Measurements from ENCODE around the gene SLC23A1.
A peak's percentile ranks its signal among the peaks of the same experiment; 100 is the strongest.

SLC23A1 gene

DNA sequence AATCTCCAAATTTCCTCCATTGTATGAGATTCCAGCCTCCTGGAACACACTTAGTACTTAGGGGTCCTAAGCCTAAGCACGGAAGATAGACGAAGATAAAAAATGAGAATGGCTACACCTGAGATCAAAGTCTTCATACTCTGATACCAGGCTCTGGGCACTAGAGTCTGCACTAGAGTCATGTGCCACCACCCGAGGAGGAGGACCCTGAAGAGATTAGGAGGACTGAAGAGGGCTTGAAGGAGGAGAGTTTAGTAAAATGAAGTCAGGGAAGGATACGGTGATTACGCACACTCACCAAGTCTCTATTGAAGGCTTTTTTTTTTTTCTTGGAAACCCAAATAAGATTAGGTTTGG lies 21.4 kb upstream of the SLC23A1 start:
- H3K9me3 ChIP-seq (ENCODE audit: control insufficient read depth in 1 of 2, low read length in 2 of 2) = no peaks in the 10 kb centered on the region
- peaks cover 0 to 4% of the 10 kb centered on the region in 2 donors for H3K36me3 ChIP-seq (ENCODE audit: control insufficient read depth in 1 of 2, insufficient read depth in 2 of 2, low read length in 2 of 2)
- H3K4me1 ChIP-seq (ENCODE audit: control insufficient read depth in 1 of 2, insufficient read depth in 2 of 2, low read length in 2 of 2) = peaks cover 5 to 12% of the 10 kb centered on the region in 2 donors
- peak overlapping the region; percentile 66 to 77 for H3K4me3 ChIP-seq (ENCODE audit: low read depth in 1 of 2, low read length in 2 of 2)
- no peaks in the 10 kb centered on the region for H3K27me3 ChIP-seq (ENCODE audit: low read depth, low read length)
- peak overlapping the region; percentile 87 for H3K27ac ChIP-seq (ENCODE audit: low read length)

DNA sequence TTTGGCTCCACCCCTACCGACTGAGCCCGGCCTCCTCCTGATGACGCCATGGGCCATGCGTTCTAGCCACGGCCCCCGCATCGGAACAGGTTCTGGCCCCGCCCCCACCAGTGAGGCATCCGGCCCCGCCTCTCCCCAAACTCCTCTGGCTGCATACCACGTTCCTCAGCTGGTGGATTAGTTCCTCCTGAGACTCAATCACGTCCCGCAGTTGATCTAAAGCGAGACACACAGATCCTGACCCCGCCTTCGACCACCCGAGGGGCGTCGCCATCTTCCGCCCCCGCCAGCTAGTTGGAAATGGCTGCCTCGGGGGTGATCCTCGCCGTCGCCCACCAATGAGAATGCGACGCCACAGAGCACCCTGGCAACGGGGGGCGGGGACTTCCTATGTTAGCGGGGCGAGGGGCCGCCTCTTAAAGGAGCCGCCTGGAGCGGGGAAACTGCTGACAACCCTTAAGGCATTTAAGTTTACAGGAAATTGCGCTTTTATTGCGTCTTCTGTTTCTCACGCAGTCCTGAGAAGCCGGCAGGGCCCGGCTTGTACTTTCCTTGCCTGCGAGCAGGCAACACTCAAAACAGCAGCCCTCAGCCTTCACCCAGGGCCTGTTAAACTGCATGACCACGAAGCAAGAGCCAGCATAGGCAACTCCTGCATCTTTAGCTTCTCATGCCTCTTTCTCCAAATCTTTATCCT lies 20.8 kb upstream of the SLC23A1 start, which contains the start of gene SPATA24:
SPATA24 (minus strand) TSS at position 303 of the 697 bp plus-strand sequence; CDS start at position 274, 29 bp downstream.
- Histone ChIP-seq H3K27me3 (ENCODE audit: low read depth, low read length) (no peaks in the 10 kb centered on the region), H3K4me3 (ENCODE audit: low read depth in 1 of 2, low read length in 2 of 2) (peak within 1 kb of the TSS; percentile 66 to 77)

GRCh38 chr5:139403418-139403786 lies 20.3 kb upstream of the SLC23A1 start:
- Histone ChIP-seq H3K4me3 (ENCODE audit: low read depth in 1 of 2, low read length in 2 of 2) (peak overlapping the region; percentile 66 to 77), H3K27me3 (ENCODE audit: low read depth, low read length) (no peaks in the 10 kb centered on the region), H3K27ac (ENCODE audit: low read length) (peak overlapping the region; percentile 87), H3K4me1 (ENCODE audit: control insufficient read depth in 1 of 2, insufficient read depth in 2 of 2, low read length in 2 of 2) (peaks cover 5 to 12% of the 10 kb centered on the region in 2 donors), H3K9me3 (ENCODE audit: control insufficient read depth in 1 of 2, low read length in 2 of 2) (no peaks in the 10 kb centered on the region), H3K36me3 (ENCODE audit: control insufficient read depth in 1 of 2, insufficient read depth in 2 of 2, low read length in 2 of 2) (peaks cover 0 to 4% of the 10 kb centered on the region in 2 donors)

More for the DNA sequence above, 20.8 kb upstream of the SLC23A1 start, which contains the start of gene SPATA24:
- Histone ChIP-seq H3K4me1 (ENCODE audit: control insufficient read depth in 1 of 2, insufficient read depth in 2 of 2, low read length in 2 of 2) (peaks cover 5 to 12% of the 10 kb centered on the region in 2 donors), H3K36me3 (ENCODE audit: control insufficient read depth in 1 of 2, insufficient read depth in 2 of 2, low read length in 2 of 2) (peaks cover 0 to 4% of the 10 kb centered on the region in 2 donors), H3K9me3 (ENCODE audit: control insufficient read depth in 1 of 2, low read length in 2 of 2) (no peaks in the 10 kb centered on the region), H3K27ac (ENCODE audit: low read length) (peak within 1 kb of the TSS; percentile 87)

DNA sequence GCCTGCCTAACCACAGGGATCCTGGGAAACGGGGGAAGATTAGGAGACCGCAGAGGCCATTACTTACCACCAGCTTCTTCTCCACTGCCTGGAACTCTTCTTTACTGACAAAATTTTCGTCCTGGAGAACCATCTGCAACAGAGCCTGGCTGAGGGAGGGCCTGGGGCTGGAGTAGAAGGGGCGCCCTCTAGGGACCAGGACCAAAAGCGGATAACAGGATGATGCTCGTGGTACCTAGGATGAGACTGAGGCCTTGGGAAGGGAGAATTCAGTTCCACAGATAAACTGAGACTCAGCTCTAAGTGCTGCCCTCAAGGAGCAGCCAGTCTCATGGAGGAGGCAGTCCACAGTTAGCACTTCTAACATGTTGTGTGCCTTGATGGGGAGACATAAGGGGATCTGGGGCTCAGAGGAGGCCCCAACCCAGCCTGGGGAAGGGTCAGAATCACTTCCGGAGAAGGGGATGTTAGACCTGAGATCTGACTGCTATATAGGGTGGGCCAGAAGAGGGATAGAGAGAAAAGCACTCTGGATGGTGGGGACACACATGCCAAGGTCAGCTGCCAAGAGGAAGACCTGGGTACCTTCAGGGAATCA lies 19.6 kb upstream of the SLC23A1 start:
- peaks cover 5 to 12% of the 10 kb centered on the region in 2 donors for H3K4me1 ChIP-seq (ENCODE audit: control insufficient read depth in 1 of 2, insufficient read depth in 2 of 2, low read length in 2 of 2)
- no peaks in the 10 kb centered on the region for H3K27me3 ChIP-seq (ENCODE audit: low read depth, low read length)
- H3K9me3 ChIP-seq (ENCODE audit: control insufficient read depth in 1 of 2, low read length in 2 of 2) = no peaks in the 10 kb centered on the region
- H3K4me3 ChIP-seq (ENCODE audit: low read depth in 1 of 2, low read length in 2 of 2) = peak overlapping the region in 1 of 2 donors; percentile 77
- H3K27ac ChIP-seq (ENCODE audit: low read length) = no peak overlapping the region
- peaks cover 0 to 4% of the 10 kb centered on the region in 2 donors for H3K36me3 ChIP-seq (ENCODE audit: control insufficient read depth in 1 of 2, insufficient read depth in 2 of 2, low read length in 2 of 2)

DNA sequence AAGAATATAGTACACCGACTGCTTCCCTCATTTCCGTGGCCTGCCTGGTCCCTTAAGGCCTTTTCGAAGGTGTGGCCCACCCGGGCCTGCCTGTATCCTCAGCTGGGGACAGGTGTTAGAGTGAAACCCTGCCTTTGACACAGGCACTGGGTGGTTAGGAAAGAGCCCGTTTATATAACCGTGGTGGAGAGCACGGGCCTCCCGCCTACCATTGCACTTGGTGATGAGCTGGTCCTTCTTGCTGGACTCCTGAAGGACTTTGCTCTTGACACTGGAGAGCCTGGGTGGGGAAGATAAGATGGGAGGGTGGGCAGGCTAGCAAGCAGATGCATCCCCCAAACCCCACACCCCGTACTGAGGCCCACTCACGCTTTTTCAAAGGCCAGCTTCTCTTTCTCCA lies 18.4 kb upstream of the SLC23A1 start:
- no peak overlapping the region for H3K4me3 ChIP-seq (ENCODE audit: low read depth in 1 of 2, low read length in 2 of 2)
- peaks cover 5 to 12% of the 10 kb centered on the region in 2 donors for H3K4me1 ChIP-seq (ENCODE audit: control insufficient read depth in 1 of 2, insufficient read depth in 2 of 2, low read length in 2 of 2)

DNA sequence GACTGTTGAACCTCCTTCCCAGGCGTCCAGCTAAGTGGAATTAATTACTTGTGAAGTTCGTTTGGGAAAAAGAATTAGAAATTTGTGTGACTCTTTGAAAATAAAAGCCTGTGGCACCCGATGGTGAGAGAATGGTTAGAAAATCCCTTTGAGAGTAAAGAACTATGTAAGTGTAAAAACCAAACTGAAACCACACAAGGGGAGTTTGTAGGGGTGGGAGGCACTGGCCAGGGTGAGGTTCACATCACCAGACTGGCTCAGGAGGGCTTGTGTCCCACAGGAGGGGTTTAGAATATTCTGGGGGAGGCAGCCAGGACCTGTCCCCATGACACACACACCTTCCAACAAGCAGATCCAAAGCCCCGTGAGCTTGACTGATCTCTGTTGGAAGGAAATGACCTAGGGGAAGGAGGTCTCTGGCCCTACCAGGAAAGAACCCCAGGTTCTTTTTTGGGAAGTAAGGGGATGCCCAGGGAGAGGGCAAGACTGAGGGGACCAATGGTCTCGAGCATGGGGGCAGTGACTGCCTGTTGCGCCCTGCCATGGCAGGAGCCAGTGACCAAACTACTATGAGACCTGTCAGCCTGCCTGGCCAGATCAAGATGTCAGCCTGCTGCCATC lies 16.5 kb upstream of the SLC23A1 start:
- Histone ChIP-seq H3K36me3 (ENCODE audit: control insufficient read depth in 1 of 2, insufficient read depth in 2 of 2, low read length in 2 of 2) (peaks cover 0 to 4% of the 10 kb centered on the region in 2 donors), H3K27ac (ENCODE audit: low read length) (no peak overlapping the region), H3K9me3 (ENCODE audit: control insufficient read depth in 1 of 2, low read length in 2 of 2) (no peaks in the 10 kb centered on the region), H3K4me3 (ENCODE audit: low read depth in 1 of 2, low read length in 2 of 2) (no peak overlapping the region), H3K27me3 (ENCODE audit: low read depth, low read length) (no peaks in the 10 kb centered on the region), H3K4me1 (ENCODE audit: control insufficient read depth in 1 of 2, insufficient read depth in 2 of 2, low read length in 2 of 2) (peaks cover 3 to 20% of the 10 kb centered on the region in 2 donors)

More for the DNA sequence above, 18.4 kb upstream of the SLC23A1 start:
- H3K27ac ChIP-seq (ENCODE audit: low read length) = no peak overlapping the region
- H3K9me3 ChIP-seq (ENCODE audit: control insufficient read depth in 1 of 2, low read length in 2 of 2) = no peaks in the 10 kb centered on the region
- H3K36me3 ChIP-seq (ENCODE audit: control insufficient read depth in 1 of 2, insufficient read depth in 2 of 2, low read length in 2 of 2) = peaks cover 0 to 4% of the 10 kb centered on the region in 2 donors
- no peaks in the 10 kb centered on the region for H3K27me3 ChIP-seq (ENCODE audit: low read depth, low read length)

DNA sequence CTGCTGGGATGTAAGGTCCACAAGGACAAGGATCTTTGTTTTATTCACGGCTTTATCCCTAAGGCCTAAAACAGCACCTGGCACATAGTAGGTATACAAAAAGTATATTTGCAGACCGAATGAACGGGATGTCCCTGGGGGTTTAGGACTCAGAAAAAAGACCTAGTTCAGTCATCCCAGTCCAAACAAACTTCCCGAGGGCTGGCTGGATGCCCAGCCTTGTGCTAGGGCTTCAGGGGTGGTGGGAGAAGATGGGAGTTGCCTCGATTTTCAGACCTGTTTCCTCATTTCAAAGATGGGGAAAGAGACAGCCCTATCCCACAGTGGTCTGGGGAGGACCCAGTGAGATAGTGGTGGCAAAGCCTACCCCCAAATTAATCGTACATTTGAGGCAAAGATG lies 14.8 kb upstream of the SLC23A1 start:
- Histone ChIP-seq H3K36me3 (ENCODE audit: control insufficient read depth in 1 of 2, insufficient read depth in 2 of 2, low read length in 2 of 2) (peaks cover 0 to 4% of the 10 kb centered on the region in 2 donors), H3K4me1 (ENCODE audit: control insufficient read depth in 1 of 2, insufficient read depth in 2 of 2, low read length in 2 of 2) (peaks cover 0 to 25% of the 10 kb centered on the region in 2 donors), H3K9me3 (ENCODE audit: control insufficient read depth in 1 of 2, low read length in 2 of 2) (no peaks in the 10 kb centered on the region), H3K27ac (ENCODE audit: low read length) (no peak overlapping the region), H3K27me3 (ENCODE audit: low read depth, low read length) (peaks cover 11% of the 10 kb centered on the region), H3K4me3 (ENCODE audit: low read depth in 1 of 2, low read length in 2 of 2) (no peak overlapping the region)

- Histone ChIP-seq H3K27ac (ENCODE audit: low read length) (no peak overlapping the region), H3K4me3 (ENCODE audit: low read depth in 1 of 2, low read length in 2 of 2) (no peak overlapping the region), H3K4me1 (ENCODE audit: control insufficient read depth in 1 of 2, insufficient read depth in 2 of 2, low read length in 2 of 2) (peaks cover 0 to 32% of the 10 kb centered on the region in 2 donors), H3K27me3 (ENCODE audit: low read depth, low read length) (peaks cover 11% of the 10 kb centered on the region), H3K9me3 (ENCODE audit: control insufficient read depth in 1 of 2, low read length in 2 of 2) (no peaks in the 10 kb centered on the region), H3K36me3 (ENCODE audit: control insufficient read depth in 1 of 2, insufficient read depth in 2 of 2, low read length in 2 of 2) (peaks cover 0 to 4% of the 10 kb centered on the region in 2 donors)
Measured at GRCh38 chr5:139396691-139397090, 13.6 kb upstream of the SLC23A1 start.

DNA sequence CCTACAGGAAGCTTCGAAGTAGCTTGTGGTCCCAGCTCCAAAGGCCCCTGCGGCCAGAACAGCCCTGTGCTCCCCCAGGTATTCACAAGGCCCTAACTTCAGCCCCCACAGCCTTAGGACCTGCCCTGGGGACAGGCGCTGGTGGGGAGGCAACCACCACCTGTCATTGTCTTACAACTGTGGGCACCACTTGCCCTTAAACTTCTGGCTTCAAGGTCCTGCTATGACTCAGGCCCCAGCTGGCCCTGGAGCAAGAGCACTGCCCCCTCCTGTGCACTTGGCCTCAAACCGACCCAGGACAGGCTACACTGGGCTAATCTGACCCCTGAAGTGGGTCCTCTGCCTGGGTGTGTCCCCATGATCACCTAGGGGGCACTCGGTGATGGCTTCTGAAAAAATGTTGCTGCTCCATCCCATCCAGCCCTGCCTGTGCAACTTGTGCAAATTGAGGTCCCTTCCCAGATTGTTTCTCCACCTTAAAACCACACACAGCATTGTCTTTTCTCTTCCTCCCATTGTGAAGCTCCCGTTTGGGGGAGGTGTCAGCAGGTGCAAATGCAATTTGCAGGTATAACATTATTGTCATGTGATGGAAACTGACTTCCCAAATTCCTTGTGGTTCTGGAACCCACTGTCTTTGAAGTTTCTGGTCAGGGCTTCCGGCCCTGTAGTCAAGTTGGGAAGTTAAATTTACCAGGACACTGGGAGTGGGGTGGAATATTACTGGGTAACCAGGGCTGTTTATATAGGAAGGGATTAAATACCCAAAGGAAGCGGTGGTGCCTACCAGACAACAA lies 12.9 kb upstream of the SLC23A1 start:
- Histone ChIP-seq H3K9me3 (ENCODE audit: control insufficient read depth in 1 of 2, low read length in 2 of 2) (no peaks in the 10 kb centered on the region), H3K27ac (ENCODE audit: low read length) (no peak overlapping the region), H3K36me3 (ENCODE audit: control insufficient read depth in 1 of 2, insufficient read depth in 2 of 2, low read length in 2 of 2) (no peaks in the 10 kb centered on the region), H3K4me3 (ENCODE audit: low read depth in 1 of 2, low read length in 2 of 2) (no peak overlapping the region), H3K4me1 (ENCODE audit: control insufficient read depth in 1 of 2, insufficient read depth in 2 of 2, low read length in 2 of 2) (peaks cover 0 to 32% of the 10 kb centered on the region in 2 donors), H3K27me3 (ENCODE audit: low read depth, low read length) (peaks cover 11% of the 10 kb centered on the region)

DNA sequence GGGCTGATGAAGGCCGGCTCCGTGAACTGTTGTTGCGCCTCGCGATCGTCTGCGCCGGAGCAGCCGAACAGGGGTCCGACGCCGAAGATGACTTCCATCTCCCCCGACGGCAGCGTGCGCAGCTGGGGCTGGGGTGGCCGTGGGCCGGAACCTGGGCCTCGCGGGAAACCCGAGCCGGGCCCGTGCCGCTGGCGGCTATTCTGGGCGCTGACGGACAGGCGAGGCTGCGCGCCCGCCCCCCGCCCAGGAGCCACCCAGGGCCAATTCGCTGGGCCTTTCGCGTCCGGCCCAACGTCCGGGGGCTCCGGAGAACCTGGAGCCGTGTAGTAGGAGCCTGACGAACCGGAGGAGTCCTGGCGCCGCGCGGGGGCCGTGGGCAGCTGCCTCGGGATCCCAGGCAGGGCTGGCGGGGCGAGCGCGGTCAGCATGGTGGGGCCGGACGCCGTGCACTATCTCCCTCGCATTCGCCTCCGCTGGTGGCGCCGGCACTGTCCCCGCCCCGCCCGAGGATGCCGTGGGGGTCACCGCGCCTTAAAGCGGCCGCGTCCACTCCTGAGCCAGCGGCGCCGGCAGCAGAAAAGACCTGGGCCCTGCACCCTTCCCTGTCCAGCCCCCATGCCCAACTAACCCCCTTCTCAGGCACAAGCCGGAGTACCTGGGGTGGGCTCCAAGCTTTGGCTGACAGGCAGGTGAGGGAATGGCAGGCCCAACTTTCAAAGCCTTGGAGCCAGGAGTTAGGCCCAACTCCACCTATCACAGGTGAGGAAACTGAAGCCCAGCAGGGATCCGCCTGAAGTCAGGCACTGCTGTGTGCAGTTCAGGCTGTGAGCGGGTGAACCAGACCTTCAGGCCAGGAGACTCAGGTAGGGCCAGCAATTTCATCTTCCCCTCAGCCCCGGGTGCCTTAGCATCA lies 11.8 kb upstream of the SLC23A1 start, which contains the start of gene PROB1:
PROB1 (minus strand) TSS at position 451 of the 913 bp plus-strand sequence; CDS start at position 428, 23 bp downstream.
- Histone ChIP-seq H3K36me3 (ENCODE audit: control insufficient read depth in 1 of 2, insufficient read depth in 2 of 2, low read length in 2 of 2) (no peaks in the 10 kb centered on the region), H3K9me3 (ENCODE audit: control insufficient read depth in 1 of 2, low read length in 2 of 2) (no peaks in the 10 kb centered on the region), H3K4me3 (ENCODE audit: low read depth in 1 of 2, low read length in 2 of 2) (peak within 1 kb of the TSS; percentile 55 to 68), H3K27ac (ENCODE audit: low read length) (no peak within 1 kb of the TSS), H3K27me3 (ENCODE audit: low read depth, low read length) (peaks cover 11% of the 10 kb centered on the region), H3K4me1 (ENCODE audit: control insufficient read depth in 1 of 2, insufficient read depth in 2 of 2, low read length in 2 of 2) (peaks cover 0 to 32% of the 10 kb centered on the region in 2 donors)
